CD4-positive, alpha-beta T cell treated with Interferon alpha-2 for 1 hour (primary cell): ENCODE measurements around the gene TMEM245.

Experiments
- DNase-seq, 2 donors: peaks; one replicate each; pipeline ENCODE4 v3.0.0-alpha.2; 2020 to 2022

Gene TMEM245

DNA sequence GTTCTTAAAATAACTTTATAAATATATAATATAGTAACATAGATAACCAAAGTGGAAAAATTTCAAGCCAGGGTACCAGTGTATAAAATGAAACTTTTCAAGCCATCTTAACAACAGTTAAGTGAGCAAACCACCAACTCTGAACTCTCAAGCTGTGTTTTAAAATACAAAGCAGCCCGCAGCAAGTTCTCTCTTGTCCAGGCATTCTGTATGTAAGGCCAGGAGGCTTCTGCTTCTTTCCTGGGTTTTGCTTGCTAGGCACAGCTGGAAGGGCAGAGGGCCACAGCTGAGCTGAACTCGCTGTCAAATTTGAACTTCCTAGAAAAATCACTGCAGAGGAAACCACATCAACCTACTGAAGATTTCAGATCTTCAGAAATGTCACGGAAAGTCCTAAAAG is 99.6 kb downstream of the TMEM245 start:
- no peak for DNase-seq

DNA sequence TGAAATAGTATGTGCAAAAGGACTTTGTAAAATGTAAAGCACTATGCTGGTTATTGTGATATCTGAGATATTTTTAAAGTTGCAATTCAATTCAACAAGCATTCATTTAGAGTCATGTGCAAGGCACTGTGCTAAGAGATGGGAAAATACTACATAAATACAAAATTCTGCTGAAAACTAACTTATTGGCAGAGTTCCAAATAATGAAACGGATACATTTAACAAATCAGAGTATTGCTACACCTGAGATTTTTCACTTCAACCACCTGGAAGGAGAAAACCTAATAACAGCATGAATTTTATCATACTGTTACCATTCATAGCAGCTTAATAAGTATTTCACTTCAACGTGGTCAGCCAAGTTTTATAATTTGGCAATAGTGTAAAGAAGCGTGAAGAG is 100.3 kb downstream of the TMEM245 start:
- no peak for DNase-seq

DNA sequence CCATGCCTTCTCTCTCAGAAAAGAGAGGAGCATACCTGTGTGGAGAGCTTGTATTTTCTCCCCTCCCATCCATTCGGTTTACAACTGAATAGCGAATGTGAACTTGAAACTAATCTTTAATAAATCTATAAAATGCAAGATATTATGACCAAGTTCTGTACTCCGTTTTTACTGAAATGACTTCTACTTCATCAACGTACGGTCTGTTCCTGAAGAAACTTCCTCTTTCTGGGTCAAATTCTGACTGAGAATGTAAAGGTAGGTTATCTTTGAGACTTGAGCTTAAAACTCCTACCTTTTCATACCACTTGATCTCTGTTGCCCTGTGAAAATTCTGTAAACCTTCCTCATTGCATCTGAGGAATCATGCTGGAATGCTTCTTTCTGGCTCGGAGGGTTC is 102.3 kb downstream of the TMEM245 start:
- no peak for DNase-seq

GRCh38 chr9:109017061-109017460 is 102.7 kb downstream of the TMEM245 start:
- no peak for DNase-seq

- DNase-seq = no peak
Measured at GRCh38 chr9:109016132-109016531, 103.6 kb downstream of the TMEM245 start.

GRCh38 chr9:109014608-109015280 is 105.0 kb downstream of the TMEM245 start:
- DNase-seq = no peak

GRCh38 chr9:109013679-109014607 is 105.8 kb downstream of the TMEM245 start:
- DNase-seq = no peak

DNA sequence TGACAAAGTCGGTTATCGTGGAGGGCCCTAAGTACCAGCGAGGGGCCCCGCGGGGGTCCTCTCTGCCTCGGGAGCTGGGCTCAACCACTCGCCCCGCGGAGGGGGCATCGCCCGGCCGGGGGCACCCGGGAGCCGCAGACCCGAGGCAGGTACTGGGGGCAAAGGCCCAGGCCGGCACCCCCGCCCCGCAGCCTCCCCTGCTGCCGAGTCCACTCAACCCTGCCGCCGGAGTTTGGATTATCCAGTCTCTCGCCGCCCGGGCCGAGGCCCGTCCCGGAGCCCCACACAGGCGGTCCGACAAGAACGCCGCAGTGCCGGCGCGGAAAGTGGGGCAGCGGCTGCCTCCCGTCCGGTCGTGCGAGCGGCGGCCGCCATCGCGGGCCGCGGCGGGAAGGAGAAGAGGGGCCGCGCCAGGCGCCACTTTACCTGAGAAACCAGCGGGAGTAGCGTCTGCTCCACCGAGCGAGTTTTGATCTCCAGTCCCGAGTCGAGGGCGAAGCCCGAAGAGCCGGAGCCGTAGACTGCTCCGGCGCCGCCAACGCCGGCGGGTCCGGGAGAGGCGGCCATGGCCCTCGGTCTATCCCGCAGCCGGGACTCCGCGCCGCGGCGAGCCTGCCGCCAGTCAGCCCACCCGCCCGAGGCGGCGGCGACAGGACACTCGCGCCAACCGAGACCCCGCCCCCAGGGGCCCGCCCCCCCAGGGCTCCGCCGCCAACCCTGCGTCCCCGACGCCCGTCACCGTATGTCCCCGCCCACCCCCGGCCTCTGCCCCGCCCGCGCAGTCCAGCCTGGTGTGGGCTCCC is 106.7 kb downstream of the TMEM245 start, which contains the start of gene CTNNAL1:
Gene CTNNAL1, minus strand, starts transcription at position 624 of the 803 bp plus-strand sequence. Its CDS starts 57 bp downstream, at position 567.
- peak; percentile 91 to 93 for DNase-seq

GRCh38 chr9:109012009-109012875 is 107.5 kb downstream of the TMEM245 start:
- DNase-seq = peak; percentile 25 to 30

DNA sequence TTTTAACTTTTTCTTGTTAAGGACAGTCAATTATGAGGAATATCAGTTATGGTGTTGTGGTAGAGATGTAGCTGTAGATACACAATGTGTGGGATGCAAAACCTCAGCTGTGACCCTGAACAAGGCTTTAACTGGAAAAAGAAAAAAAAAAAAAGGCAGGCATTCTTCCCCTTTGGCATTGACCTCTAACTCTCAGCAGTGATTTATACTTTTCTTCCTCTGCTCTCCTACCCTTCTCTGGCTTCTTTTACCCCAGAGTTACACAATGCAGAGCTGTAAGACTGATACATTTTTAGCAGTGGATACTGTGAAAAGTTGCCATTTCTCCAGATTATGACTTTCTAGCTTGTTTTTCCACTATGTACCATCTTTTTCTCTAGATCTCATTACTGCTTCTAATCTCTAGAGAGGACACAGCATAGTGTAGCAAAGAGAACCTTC is 108.5 kb downstream of the TMEM245 start:
- DNase-seq = no peak

DNA sequence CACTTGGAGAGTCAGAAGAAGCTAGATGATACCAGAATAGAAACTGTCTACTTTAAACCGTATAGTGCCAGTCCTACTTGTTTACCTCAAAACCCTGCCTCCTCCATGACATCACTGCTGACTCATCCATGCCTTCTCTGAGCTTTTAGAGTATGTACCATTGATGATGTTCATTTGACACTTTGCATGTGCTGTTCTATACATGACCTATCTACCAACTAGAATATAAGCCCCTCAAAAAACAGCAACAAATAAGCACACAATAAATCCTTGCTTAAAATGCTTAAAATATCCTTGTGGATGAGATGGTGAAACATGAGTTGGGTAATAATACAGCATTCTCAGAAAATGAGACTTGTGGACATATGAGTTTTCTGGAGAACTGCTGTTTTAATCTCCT is 109.0 kb downstream of the TMEM245 start:
- peak; percentile 38 to 62 for DNase-seq

- DNase-seq = no peak
Measured at GRCh38 chr9:109005678-109006077, 114.1 kb downstream of the TMEM245 start.

GRCh38 chr9:109003116-109003515 is 116.6 kb downstream of the TMEM245 start:
- DNase-seq = no peak

DNA sequence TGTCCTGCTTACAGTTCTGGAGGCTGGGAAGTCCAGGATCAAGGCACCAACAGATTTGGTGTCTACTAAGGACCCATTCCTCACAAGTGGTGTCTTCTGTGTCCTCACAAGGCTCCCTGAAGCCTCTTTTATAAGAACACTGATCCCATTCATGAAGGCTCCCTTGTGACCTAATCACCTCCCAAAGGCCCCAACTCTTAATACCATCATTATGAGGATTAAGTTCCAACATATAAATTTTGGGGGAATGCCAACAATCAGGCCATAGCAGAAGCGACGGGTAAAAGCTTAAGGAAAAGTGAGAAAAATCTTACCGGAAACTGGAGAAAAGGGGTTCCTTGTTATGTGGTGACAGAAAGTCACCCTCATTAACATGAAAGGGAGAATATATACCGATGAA is 117.6 kb downstream of the TMEM245 start:
- no peak for DNase-seq

DNA sequence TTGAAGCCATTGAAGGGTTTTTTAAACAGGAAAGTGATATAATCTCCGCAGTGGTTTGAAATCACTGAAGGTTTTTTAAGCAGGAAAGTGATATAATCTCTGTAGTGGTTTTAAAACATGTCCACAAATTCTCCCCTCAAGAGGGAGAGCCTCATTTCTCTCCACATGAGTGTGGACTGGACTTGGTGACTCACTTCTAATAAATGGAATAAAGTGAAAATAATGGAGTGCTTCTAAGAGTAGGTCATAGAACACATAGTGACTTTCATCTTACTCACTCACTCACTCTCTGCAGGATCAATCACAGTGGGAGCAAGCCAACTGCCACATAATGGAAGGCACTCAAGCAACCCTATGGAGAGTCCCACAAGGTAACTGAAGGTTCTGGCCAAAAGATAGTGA is 118.5 kb downstream of the TMEM245 start:
- no peak for DNase-seq

- DNase-seq = no peak
Measured at GRCh38 chr9:108997112-108997511, 122.6 kb downstream of the TMEM245 start.

DNA sequence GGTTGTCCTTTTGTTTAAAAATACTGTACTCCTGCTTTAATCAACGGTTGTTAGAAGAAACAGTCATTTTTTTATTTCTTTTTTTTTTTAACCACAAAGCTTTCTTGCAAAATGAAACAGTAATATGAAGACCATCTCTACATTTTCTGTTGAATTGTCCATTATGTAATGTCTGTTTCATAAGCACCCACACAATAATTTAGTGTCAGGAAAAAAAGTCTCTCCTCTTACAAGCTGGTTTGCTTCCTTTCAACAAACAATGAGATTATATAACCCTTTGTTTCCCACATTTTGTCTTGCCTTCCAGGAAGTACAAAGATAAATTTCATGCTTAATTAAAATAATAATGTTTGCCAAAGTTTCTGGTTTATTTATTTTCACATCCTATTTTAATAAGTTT is 123.1 kb downstream of the TMEM245 start:
- no peak for DNase-seq

GRCh38 chr9:108994695-108995094 is 125.1 kb downstream of the TMEM245 start:
- no peak for DNase-seq

- no peak for DNase-seq
Measured at GRCh38 chr9:108991479-108991878, 128.3 kb downstream of the TMEM245 start.

DNA sequence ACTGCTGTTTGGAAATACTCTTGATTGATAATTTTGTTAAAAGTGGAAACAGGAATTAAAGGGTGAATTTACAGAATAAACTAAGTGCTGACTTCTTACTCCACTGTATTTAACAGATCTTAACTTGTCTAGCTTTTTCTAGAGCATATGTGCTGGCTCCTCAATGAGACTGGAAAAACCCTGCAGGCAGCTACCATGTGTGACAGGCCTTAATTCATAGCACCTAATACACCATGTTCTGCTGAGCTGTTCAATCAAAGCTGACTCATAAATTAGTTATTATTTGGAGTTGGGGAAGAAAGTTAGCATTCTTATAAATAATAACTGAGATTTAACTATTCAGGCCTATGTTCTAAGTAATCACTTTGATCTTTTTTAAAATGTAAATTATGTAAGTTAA is 135.9 kb downstream of the TMEM245 start:
- DNase-seq = no peak

DNA sequence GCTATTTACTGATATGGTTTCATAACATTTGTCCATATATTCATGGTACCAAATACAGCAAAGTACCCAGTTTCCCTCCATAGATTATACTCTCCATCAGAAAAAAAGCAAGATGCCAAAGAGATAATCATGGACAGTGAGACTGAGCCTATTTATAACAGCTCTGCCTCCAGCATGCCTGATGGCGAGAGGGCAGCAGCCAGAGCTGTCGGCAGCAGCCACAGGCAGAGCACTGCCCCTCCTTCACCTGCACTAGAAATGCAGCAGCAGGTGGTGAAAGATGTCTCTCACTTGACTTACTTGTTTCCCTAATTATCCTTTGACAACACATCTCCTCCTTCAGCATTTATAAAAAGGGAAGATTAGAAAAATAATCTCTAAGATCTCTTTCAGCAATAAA is 138.9 kb downstream of the TMEM245 start:
- no peak for DNase-seq

GRCh38 chr9:108978205-108978604 is 141.5 kb downstream of the TMEM245 start:
- DNase-seq = no peak
